Measurements from ENCODE around the gene MEPCE.
"Not testable (repeated sequence)": the region's sequence is repeated elsewhere in the genome, so short reads cannot be mapped to it uniquely, and the experiment has no call there.

The MEPCE gene

DNA sequence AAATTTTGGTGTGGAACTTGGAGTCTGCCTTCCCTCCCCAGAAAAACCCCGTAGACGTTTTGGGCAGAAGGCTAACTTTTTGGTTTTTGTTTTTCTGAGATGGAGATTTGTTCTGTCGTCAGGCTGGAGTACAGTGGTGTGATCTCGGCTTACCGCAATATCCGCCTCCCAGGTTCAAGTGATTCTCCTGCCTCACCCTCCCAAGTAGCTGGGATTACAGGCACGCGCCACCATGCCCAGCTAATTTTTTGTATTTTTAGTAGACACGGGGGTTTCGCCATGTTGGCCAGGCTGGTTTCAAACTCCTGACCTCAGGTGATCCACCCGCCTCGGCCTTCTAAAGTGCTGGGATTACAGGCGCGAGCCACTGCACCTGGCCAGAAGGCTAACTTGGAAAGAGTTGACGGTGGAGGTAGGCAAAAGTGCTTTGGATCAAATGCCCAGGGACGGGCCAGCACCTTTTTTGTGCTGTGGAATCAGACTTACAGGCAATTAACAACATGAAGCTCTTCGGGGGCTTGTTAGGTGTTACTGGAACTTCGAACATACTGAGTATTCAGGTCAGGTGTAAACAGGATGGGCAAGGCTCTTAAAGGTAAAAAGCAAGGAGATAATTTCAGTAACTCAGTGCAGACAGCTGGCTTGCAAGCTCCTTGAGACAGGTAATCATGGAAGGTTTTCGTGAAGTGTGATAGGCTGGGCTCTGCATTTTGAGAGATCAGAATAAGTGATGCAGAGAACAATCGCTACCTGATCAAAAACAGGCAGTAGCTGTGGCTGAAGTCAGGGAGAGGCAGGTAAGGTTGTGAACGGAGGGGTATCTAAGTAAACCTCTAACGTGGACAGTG is 4.9 kb downstream of the MEPCE start:
- no peak for DNase-seq

DNA sequence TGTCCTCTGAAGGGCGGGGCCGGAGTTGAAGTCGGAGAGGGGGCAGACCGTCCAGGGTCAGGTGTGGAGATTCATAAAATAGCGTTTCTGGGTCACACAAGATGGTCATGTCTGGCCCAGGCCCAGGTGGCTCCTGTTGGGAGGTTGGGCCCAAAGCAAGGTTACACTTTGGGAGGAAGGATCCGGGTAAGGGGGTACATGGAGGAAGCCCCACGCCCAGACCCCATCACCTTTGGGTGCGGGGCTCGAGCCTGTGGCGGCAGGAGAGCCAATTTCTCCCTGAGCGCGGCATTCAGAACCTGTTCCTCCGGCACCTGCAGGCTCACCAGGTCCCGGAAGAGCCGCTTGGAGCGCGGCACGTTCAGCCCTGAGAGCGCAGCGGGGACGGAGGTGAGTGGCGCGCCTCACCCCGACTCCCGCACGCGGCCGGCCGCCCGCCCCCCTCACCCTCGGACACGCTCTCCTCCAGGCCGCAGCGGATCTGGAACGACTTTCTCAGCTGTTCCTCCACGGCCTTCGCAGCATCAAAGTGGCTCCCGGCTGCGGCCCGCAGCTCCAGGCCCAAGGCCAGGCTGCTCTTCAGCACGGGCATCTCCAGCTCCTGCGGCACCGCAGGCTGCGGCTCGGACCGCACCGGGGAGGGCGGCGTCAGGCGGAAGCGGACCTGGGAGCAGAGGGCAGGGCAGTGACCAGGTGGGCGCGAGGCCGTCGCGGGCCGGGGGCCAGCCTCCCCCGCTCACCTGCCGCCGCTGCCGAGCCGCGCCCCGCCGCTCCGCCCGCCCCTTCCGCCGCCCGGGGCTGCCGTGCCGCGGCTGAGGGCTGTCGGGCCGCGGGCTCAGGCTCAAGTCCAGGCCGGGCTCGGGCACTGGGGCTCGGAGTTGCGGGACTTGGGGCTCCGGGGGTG is 6.0 kb downstream of the MEPCE start:
- peak; percentile 29 for DNase-seq

DNA sequence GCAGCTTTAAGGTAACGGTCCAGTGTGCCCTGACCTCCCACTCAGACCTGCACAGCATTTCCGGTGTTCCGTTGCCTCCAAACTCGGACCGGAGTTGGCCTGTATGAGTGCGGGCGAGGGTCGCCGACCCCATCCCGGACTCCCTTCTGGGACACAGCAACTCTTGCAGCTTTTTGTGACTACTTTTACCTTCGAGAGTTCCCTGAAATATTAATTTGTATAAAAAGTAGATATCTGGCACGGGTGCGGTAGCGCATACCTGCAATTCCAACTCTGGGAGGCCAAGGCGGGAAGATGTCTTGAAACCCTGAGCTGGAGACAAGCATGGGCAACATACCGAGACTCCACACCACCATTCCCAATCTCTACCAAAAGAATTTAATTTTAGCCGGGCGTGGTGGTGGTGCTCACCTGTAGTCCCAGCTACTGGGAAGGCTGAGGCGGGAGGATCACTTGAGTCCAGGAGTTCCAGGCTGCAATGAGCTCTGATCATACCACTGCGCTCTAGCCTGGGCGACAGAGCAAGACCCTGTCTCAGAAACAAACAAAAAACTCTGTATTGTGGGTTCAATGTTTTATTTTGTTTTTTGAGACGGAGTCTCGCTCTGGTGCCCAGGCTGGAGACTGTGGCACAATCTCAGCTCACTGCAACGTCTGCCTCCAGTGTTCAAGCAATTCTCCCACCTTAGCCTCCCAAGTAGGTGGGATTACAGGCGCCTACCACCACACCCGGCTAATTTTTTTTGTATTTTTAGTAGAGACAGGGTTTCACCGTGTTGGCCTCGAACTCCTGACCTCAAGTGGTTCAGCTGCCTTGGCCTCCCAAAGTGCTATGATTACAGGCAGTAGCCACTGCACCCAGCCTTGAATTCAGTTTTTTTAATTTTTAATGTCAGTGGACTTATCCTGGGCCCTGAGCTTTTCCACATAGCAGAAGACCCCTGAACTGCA is 7.8 kb downstream of the MEPCE start:
- DNase-seq = no peak

GRCh38 chr7:100438172-100438571 is 8.5 kb downstream of the MEPCE start:
- DNase-seq = no peak

DNA sequence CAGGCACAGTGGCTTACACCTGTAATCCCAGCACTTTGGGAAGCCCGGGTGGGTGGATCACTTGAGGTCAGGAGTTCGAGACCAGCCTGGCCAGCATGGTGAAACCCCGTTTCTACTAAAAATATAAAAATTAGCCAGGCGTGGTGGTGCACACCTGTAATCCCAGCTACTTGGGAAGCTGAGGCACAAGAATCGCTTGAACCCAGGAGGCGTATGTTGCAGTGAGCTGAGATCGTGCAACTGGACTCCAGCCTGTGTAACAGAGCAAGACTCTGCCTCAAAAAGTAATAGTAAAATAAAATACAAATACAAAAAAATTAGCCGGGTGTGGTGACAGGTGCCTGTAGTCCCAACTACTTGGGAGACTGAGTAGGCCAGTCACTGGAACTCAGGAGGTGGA is 9.1 kb downstream of the MEPCE start:
- DNase-seq = not testable (repeated sequence)

- not testable (repeated sequence) for DNase-seq
These were observed 9.6 kb downstream of the MEPCE start for GRCh38 chr7:100439244-100439643.

- no peak for DNase-seq
These were observed 12.3 kb downstream of the MEPCE start for GRCh38 chr7:100441641-100442535.

GRCh38 chr7:100443096-100443840 is 13.6 kb downstream of the MEPCE start:
- DNase-seq = no peak

- DNase-seq = no peak
These were observed 15.0 kb downstream of the MEPCE start for GRCh38 chr7:100444311-100445278.

GRCh38 chr7:100446040-100446439 is 16.4 kb downstream of the MEPCE start:
- DNase-seq = no peak

GRCh38 chr7:100447363-100447762 is 17.7 kb downstream of the MEPCE start:
- DNase-seq = not testable (repeated sequence)

DNA sequence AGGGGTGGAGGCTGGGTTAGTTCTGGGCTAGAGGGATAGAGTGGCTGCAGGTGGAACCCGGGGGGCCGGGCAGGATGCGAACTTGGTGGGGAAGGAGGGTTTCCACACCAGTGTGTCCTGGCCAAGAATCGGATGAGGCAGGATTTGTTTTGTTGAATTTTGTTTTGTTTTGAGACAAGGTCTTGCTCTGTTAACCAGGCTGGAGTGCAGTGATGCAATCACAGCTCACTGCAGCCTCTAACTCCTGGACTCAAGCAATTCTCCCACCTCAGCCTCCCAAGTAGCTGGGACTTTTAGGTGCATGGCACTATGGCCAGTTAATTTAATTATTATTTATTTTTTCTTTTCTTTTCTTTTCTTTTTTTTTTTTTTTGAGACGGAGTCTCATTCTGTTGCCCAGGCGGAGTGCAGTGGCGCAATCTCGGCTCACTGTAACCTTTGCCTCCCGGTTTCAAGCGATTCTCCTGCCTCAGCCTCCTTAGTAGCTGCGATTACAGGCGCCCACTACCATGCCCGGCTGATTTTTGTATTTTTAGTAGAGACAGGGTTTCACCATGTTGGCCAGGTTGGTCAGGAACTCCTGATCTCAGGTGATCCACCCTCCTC is 19.7 kb downstream of the MEPCE start:
- no peak for DNase-seq

DNA sequence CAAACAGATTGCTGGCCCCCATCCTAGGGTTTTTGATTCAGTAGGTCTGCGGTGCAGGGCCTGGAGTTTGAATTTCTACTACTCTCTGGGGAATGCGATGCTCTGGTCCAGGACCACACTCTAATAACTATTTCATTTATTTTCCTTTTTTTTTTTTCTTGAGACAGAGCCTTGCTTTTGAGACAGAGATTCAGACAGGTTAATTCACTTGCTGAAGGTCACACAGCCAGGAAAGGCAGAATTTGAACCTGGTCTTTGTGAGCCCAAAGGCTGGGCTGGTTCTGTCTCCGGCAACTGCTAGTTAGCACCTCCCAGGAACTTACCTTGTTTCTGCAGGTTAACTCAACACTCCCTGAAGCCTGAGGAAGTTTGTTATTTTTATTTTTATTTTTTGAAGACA is 22.9 kb downstream of the MEPCE start:
- DNase-seq = no peak

DNA sequence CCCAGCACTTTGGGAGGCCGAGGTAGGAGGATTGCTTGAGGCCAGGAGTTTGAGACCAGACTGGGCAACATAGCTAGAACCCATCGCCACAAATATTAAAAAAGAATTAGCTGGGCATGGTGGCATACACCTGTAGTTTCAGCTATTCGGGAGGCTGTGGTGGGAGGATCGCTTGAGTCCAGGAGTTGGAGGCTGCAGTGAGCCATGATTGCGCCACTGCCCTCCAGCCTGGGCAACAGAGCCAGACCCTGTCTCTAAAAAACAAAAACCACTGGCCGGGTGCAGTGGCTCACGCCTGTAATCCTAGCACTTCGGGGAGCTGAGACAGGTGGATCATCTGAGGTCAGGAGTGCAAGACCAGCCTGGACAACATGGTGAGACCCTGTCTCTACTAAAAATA is 24.2 kb downstream of the MEPCE start:
- not testable (repeated sequence) for DNase-seq

DNA sequence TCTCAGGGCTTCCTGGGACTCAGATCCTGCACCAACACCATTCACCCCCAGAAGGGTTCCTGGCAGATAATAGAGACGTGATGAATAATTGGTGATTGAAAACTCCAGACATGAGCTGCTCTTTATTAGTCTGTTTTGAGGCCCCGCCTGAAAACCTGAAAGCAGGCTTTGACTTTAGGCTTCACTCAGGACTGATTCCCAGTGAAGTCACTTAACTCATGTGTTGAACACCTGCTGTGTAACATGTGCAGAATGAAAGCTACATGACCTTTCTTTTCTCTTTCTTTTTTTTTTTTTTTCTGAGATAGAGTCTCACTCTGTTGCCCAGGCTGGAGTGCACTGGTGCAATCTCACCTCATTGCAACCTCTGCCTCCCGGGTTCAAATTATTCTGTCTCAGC is 25.6 kb downstream of the MEPCE start:
- no peak for DNase-seq

- DNase-seq = no peak
These were observed 26.9 kb downstream of the MEPCE start for GRCh38 chr7:100456562-100456961.

DNA sequence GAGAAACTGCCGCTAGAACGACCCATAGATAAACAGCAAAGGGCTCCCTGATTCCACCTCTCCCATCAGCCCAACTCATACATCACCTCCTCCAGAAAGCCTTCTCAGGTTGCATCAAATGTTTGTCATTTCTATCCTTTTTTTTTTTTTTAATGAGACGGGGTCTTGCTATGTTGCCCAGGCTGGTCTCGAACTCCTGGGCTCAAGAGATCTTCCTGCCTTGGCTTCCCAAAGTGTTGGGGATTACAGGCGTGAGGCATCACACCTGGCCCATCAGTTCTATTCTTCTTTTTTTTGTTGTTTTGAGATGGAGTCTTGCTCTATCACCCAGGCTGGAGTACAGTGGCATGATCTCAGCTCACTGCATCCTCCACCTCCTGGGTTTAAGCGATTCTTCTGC is 27.4 kb downstream of the MEPCE start:
- DNase-seq = no peak

DNA sequence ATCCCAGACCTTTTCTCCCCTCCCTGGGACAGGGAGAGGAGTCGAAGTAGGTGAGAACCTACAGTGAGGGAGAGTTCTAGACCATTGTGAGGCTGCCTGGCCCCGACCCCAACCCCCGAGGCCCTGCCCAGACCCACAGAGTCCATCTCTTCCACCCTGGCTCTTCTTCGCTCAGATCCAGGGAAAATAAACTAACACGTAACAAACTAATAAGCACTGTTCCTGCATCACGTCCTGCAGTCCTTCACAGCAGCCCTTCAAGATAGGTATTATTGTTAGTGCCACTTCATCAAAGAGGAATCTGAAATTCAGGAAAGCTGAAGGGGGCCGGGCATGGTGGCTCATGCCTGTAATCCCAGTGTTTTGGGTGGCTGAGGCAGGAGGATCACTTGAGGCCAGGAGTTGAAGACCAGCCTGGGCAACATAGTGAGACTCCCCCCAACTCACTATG is 34.6 kb downstream of the MEPCE start, which contains the start of gene SPACDR:
SPACDR (minus strand) TSS at position 51 of the 451 bp plus-strand sequence. CDS start 235 bp downstream, outside the sequence.
- no peak for DNase-seq

- DNase-seq = no peak
These were observed 35.2 kb downstream of the MEPCE start for GRCh38 chr7:100464791-100465190.
